ENCODE data around the gene DUOXA1.
"Not testable (repeated sequence)": the region's sequence is repeated elsewhere in the genome, so short reads cannot be mapped to it uniquely, and the experiment has no call there.

Gene DUOXA1

DNA sequence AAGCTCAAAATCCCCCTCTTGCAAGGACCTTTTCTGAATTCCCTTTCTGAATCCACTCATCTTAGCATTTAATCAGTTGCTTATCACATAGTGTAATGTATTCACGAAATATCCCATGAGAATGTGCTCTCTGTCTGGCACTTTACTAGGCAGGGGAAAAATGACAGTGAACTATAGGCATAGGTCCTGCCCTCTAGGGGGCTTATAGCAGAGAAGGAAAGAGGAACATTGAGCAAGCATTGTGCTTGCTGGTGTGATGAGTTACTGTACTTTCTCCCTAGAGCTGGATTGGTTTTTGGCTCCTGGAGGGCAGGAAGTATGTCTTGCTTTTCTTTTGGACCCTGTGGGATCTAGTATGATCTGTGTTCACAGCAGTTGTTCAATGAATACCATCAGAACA is 42.2 kb downstream of the DUOXA1 start:
- DNase-seq = peak; percentile 49

DNA sequence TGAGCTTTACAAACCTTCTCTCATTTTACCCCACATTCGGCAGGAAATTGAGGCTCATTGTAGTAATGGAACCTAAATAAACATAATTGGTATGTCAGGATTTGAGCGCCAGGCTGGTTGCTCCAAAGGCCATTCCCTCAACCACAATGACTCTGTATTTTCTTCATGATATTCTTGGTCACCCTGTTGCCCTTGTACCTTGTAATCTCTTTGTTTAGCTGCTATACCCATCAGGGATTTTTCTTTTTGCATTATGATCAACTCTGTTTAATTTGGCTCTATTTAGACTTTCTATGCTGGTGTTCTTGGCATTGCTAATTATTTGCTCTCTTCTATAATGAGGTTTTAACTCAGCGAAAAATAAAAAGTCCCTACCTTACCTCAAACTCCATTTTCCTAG is 45.5 kb downstream of the DUOXA1 start:
- no peak for DNase-seq

DNA sequence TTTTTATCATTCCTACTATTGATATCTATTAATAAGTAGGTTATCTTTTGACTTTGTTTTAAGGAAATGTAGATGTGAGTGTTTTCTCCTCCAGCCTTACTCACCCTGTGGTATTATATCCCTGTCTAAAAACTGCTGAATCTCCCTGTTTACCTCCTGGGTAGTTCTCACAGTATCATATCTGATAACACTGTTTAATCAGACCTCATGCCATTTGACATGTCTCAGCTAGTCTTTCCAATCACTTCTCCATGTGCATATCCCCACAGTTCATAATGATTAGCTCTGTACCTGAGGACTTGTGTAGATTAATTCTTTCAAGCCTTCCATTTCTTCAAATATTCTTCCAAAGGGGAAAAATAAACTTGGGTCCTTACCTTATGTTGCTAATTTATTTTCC is 46.5 kb downstream of the DUOXA1 start:
- no peak for DNase-seq

DNA sequence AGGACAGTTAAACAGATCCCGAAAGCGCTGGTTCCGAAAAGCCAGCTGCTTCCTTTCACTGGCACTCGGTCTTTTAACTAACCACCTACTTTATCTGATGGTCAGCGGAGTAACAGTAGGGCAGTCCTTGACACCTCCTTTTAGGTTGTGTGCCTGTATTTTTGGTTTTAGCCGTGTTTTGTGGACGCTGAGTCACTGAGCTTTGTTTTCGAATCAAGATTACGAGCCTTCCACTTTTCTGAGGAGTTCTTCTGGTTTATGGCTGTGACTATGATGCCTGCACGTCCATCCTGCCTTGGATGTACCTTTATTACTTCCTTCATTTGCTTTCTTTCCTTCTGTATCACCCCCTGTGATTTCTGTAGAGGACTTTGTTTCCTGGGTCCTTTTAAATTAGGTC is 47.3 kb downstream of the DUOXA1 start:
- DNase-seq = not testable (repeated sequence)

DNA sequence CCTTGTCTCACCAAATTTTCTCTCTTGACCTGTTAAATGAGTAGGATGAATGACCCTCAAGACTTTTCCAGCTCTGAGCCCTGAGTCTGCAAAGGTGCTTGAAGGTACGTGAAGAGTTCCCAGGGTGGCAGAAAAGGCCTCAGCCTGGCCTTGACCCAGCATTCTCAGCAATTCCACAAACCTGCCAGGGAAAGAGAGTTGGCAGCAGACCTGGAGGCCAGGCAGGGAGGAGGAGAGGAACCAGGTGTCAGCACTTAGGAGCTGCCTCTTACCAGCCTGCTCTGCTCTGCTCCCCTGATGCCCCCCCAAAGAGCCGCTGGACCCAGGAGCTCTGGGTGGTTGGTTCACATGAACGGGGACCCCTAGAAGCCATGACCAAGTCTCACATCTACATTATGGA is 49.1 kb downstream of the DUOXA1 start:
- not testable (repeated sequence) for DNase-seq

DNA sequence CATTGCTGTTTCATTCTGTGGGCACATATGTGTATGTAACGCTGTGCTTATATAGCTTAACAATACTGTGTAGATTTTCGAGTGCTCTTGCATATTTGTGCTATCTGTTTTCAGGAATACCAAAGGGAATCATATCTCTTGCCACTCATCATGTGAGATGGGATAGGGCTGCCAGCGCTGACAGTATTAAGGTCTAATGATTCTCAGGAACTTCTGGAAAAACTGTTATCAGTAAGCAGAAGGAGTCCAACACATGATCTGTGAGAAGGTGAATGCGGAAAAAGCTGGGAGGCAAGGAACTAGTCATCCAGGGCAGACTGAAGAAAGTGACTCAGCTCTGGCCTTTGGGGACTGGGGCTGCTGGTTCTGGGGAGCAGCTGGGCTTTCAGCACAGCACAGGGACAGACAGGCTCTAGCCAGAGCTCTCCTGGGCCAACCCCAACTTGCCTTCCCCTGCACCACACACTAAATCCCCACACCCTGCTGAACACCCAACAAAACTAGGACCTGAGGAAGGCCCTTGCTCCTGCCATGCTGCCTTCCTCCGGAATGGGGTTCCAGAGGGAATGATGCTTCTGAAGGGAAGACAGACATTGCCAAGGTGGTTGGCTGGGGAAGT is 49.9 kb downstream of the DUOXA1 start:
- DNase-seq = not testable (repeated sequence)

DNA sequence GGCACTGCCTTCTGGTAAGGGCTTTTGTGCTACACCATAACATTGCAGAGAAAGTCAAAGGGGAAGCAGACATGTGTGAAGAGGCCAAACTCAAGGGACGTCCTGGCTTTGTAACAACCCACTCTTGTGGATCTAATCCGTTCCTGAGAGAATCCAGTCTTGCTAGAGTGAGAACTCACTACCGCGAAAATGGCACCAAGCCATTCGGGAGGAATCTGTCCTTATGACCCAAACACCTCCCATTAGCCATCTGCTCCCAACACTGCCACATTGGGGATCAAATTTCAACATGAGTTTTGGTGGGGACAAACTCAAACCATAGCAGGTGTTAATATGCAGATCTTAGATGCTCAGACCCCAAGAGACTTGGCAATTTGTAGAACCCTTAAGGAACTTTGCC is 50.5 kb downstream of the DUOXA1 start:
- not testable (repeated sequence) for DNase-seq

DNA sequence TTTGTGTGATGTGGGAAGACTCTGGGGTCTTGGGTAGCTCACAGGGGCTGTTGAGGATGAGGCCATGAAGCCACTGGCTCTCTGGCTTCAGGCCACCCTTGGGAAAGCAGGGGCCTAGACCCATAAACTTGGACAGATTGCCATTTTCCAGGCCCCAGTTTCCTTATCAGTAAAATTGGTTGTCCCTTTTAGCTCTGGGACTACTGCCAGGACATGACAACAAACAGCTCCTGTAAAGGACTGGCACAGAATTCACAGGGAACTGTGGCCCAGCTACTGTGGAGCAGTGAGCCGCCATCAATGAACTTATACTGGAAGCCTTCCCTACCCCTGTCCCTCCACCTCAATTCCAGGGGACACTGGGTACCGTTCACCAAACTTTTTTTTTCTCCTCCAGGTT is 52.3 kb downstream of the DUOXA1 start:
- DNase-seq = not testable (repeated sequence)

DNA sequence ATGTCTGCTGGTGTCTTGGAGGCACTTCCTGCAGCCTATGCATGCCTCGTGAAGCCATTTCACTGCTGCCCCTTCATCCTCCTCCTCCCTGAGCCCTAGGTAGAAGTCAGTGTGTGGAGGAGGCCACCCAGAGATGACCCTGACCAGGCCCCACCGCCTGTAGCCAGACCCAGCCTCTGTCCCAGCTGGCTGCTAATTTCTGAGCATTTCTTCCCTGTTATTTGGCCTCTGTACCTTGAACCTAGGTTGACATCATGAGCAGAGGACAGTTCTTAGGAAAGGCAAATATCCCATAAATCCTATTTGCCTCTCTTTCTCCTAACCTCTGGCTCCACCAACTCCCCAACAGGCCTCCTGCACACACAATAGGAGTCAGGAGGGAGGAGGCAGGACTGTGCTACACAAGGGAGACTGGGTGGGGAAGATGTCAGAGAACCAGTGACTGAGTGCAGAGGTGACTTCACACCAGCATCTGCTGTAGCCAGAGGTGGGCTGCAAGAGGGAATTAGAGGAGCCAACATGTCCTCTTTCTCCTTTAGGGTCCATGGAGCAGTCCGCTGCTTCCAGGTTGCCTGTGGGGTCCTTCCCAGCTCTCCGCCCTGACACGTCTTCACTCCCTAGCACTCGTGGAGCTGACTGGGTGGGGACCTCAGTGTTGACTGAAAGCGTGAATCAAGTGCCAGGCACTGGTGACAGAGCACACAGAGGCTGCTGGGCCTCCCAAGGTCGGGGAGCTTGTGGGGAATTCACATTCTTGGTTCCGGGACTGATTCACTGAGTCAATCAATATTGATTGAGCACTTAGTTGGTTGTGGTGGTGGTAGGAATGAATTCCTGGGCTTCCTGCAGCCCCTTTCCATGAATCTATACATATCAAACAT is 54.0 kb downstream of the DUOXA1 start:
- DNase-seq = not testable (repeated sequence)

DNA sequence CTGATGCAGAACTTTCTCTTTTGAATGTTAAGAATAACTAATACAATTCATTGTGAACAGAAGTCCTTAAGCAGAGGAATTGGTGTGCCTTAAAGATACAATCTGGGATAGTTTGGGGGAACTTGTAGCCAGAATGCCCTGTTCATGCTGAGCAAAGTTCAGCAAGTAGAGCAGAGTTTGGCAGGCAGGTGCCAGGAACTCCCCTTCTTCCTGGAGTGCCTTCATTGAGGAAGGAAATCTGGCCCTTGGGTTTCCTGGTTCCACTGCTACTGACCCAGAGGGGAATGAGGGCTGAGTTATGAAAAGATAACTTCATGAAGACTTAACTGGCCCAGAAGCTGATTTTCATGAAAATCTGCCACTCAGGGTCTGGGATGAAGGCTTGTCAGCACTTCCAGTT is 56.1 kb downstream of the DUOXA1 start:
- DNase-seq = not testable (repeated sequence)

DNA sequence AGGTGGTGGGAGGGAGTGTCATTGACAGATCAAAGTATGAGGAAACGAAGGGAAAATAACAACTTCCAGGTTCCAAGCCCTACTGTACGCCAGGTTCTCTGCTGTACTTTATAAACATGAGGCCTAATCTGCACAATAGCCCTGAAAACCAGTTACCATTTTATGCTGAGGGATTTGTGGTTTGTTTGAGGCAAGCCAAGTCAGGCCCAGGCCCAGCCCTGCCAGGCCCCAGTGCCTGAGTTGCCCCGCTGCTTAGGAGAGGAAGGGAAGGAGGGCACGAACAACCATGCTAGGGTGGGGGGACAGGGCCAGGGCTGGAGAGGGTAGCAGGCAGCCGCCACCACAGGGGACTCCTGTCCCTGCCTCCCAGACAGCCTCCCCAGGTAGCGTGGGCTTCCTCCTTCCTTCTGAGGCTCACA is 59.7 kb downstream of the DUOXA1 start:
- not testable (repeated sequence) for DNase-seq
